Astrocyte (in vitro differentiated cells and primary cell): ENCODE measurements around the gene DNM1.

Source experiments
- EZH2 ChIP-seq: IDR thresholded peaks from 2 replicates; pipeline ENCODE4 v1.6.1; 2012; ENCODE audit warnings: mild to moderate bottlenecking, low read length, inconsistent platforms; ENCODE audit not compliant: insufficient read depth
- TF ChIP-seq, protein P1 (sequence below): IDR thresholded peaks from 2 replicates; pipeline ENCODE4 v1.5.1; 2011; ENCODE audit warnings: low read depth, mild to moderate bottlenecking, inconsistent platforms, low read length, moderate library complexity; ENCODE audit not compliant: insufficient read depth

GRCh38 chr9:128271512-128271911 lies 68.3 kb downstream of the DNM1 start:
- TF ChIP-seq EZH2 = no peak
- TF ChIP-seq, protein P1, sequence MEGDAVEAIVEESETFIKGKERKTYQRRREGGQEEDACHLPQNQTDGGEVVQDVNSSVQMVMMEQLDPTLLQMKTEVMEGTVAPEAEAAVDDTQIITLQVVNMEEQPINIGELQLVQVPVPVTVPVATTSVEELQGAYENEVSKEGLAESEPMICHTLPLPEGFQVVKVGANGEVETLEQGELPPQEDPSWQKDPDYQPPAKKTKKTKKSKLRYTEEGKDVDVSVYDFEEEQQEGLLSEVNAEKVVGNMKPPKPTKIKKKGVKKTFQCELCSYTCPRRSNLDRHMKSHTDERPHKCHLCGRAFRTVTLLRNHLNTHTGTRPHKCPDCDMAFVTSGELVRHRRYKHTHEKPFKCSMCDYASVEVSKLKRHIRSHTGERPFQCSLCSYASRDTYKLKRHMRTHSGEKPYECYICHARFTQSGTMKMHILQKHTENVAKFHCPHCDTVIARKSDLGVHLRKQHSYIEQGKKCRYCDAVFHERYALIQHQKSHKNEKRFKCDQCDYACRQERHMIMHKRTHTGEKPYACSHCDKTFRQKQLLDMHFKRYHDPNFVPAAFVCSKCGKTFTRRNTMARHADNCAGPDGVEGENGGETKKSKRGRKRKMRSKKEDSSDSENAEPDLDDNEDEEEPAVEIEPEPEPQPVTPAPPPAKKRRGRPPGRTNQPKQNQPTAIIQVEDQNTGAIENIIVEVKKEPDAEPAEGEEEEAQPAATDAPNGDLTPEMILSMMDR = no peak
